HG02884 (cell line): ENCODE measurements around the gene SPATA18.
A peak's percentile ranks its signal among the peaks of the same experiment; 100 is the strongest.
"Not testable (repeated sequence)": the region's sequence is repeated elsewhere in the genome, so short reads cannot be mapped to it uniquely, and the experiment has no call there.

ENCODE experiments used
- ATAC-seq: cut with Tn5 transposase; IDR thresholded peaks from one replicate; pipeline ENCODE4 v1.9.1; 2021; ENCODE audit warnings: mild to moderate bottlenecking, moderate library complexity; ENCODE audit not compliant: unreplicated experiment

Gene SPATA18

DNA sequence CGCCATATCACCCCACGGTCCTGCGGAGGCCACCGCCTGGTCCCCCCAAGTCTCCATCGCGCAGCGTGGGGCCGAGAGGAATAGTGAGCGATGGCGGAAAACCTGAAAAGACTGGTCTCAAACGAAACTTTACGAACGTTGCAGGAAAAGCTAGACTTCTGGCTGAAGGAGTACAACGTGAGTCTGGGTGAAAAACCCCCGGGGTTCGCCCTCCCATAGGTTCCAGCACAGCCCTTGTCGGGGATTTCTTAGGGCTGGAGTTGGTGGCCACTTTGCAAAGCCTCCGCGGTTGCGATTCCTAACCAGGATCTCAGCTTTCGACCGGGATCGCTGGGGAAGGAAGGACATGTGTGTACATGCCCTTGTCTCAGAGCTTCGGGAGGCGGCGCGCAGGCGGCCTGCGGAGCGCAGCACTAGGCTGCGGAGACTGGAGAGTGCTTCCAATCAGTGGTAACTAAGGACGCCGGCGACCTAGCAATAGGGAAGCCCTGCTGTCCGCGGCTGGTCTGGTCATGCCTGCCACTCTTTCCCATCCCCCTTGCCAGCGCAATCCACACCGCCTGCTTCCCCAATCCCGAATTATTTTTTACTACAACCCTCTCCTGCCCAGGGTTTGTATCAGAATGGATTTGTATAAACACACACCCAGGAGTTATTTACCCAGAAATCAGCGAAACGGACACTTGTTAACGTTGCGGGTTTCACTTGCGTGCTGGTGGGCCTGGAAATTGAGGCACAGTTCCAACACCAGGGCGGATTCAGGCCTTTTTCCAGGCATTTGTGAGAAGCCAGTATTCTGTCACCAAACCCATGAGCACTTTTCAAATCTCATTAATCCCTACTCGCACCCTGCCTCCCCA lies 741 bp downstream of the SPATA18 start:
- peak; percentile 56 for ATAC-seq

GRCh38 chr4:52052475-52052780 lies 1.3 kb downstream of the SPATA18 start:
- ATAC-seq, result peak; percentile 71

DNA sequence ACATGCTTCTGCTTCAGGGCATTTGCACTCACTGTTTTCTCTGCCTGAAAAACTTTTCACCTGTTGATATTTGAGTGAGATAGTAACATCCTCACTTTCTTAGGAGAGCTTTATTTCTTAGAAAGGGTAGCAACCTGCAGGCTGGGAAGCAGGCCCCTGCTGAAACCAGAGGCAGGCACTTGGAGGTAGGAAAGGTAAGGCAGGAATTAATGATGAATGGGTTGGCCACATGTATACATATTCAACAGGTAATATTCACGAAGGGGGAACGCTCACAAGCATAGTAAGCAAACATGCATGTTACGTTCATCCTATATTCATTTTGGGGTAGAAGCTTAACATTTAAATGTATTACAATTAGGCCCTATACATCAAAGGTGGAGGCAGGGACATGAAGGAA lies 3.1 kb downstream of the SPATA18 start:
- ATAC-seq, result no peak

DNA sequence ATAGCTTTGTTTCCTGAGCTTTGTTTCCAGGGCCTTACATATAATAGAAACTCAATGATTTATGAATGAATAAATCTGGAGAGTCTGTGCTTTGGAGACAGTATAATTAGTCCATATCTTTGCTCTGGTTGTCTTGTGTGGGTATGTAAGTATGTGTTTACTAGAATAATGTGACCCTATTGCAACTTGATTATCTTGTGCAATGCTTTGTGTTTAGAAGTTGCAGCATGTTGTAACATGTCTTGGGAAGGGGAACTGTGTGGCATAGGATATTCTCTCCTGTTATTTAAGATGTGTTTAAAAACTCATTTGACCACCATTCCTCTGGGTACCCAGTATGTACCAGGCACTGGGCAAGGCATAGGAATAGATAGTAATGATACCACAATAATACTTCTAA lies 6.1 kb downstream of the SPATA18 start:
- ATAC-seq, result no peak

DNA sequence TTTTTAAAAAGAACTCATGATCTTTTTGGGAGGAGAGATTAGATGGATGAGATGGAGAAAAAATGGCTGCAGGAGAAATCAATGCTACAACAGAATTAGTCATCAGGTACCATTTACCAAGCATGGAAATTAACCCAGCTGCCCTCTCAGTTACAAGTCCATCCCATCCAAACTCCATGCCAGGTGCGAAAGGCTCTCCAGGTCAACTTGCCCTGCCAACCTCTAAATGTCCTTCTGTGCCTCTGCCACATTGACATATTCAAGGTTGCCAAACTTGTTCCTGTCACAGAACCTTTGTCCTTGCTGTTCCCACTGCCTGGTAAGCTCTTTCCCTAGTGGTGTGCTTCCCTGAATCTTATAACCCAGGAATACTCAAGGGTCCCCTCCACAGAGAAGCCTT lies 7.2 kb downstream of the SPATA18 start:
- no peak for ATAC-seq

- ATAC-seq, result no peak
Observed at GRCh38 chr4:52059372-52059771, 8.3 kb downstream of the SPATA18 start.

DNA sequence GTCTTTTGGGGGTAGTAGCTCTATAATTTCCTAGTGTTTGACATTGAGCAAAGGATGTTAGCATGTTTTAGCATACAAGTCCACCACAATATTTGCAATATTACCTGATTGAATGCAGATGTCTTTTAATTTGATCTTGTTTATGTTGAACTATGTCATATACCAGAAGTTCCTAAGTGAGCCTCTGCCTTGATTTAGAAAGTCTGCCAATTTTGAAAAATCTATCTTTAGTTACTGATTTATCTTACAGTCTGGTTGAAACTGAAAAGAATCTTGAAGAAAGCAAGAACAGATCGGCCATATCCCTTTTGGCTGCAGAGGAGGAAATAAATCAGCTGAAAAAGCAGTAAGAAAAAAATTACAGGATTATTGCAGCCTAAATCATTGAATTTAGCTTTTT lies 18.5 kb downstream of the SPATA18 start:
- ATAC-seq, result no peak

DNA sequence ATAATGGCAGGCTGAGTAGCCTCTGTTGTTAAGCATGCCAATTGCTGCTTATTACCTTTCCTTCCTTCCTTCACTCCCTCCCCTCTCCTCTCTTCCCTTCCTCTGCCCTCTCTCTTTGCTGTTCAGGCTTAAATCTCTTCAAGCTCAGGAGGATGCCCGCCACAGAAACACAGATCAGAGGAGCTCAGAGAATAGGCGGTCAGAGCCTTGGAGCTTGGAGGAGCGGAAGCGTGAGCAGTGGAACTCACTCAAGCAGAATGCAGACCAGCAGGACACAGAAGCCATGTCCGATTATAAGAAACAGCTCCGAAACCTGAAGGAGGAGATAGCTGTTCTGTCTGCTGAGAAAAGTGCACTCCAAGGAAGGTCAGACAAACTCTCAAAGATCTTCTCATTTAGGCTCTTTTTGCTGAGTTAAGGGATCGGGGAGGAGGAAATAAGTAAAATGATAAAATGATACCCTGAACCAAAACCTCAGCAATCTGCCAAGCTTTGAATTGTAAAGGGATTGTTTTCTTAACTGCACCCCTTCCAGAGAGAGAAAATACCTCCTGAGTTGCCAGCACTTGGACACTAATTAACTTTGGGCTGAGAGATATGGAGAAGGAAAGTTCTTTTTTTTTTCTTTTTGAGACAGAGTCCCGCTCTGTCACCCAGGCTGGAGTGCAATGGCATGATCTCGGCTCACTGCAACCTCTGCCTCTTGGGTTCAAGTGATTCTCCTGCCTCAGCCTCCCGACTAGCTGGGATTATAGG lies 20.9 kb downstream of the SPATA18 start:
- no peak for ATAC-seq

- ATAC-seq, result no peak
Observed at GRCh38 chr4:52076731-52077130, 25.6 kb downstream of the SPATA18 start.

DNA sequence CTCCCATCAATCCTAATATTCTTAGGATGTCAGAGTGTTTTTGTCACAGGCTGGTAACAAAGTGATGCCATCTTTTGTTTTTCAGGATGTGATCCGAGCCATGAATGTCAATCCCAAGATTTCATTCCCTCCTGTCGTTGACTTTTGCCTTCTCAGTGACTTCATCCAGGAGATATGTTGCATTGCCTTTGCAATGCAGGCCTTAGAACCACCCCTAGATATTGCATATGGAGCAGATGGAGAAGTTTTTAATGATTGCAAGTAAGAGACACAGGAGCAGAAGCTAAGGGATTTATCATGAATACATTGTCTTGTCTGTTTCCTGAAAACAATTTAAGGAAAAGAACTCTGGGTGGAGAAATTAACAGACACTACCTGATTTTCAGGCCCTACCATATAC lies 28.6 kb downstream of the SPATA18 start:
- ATAC-seq, result no peak

GRCh38 chr4:52081216-52081615 lies 30.1 kb downstream of the SPATA18 start:
- ATAC-seq, result no peak

DNA sequence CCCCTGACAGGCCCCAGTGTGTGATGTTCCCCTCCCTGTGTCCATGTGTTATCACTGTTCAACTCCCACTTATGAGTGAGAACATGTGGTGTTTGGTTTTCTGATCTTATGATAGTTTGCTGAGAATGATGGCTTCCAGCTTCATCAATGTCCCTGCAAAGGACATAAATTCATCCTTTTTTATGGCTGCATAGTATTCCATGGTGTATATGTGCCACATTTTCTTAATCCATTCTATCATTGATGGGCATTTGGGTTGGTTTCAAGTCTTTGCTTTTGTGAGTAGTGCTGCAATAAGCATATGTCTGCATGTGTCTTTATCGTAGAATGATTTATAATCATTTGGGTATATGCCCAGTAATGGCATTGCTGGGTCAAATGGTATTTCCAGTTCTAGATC lies 35.3 kb downstream of the SPATA18 start:
- ATAC-seq, result not testable (repeated sequence)

GRCh38 chr4:52091801-52092200 lies 40.7 kb downstream of the SPATA18 start:
- ATAC-seq, result no peak

DNA sequence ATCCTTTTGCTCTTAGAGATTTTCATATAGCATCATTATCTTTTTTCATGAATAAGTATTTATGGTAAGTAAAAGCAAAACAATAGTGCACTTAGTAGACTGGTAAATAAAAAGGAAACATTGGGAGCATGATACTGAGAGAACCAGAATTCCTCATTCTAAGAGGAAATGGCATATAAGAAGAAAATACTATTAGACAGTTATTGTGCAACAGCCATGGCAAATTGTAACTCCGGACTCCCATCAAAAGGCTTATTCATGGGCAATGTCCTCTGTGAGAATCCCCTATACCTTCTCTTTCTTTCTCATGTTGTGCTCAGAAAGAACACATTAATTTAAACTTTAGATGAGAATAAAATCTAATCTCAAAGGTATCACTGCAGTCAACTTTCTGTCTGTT lies 42.4 kb downstream of the SPATA18 start:
- ATAC-seq, result no peak

DNA sequence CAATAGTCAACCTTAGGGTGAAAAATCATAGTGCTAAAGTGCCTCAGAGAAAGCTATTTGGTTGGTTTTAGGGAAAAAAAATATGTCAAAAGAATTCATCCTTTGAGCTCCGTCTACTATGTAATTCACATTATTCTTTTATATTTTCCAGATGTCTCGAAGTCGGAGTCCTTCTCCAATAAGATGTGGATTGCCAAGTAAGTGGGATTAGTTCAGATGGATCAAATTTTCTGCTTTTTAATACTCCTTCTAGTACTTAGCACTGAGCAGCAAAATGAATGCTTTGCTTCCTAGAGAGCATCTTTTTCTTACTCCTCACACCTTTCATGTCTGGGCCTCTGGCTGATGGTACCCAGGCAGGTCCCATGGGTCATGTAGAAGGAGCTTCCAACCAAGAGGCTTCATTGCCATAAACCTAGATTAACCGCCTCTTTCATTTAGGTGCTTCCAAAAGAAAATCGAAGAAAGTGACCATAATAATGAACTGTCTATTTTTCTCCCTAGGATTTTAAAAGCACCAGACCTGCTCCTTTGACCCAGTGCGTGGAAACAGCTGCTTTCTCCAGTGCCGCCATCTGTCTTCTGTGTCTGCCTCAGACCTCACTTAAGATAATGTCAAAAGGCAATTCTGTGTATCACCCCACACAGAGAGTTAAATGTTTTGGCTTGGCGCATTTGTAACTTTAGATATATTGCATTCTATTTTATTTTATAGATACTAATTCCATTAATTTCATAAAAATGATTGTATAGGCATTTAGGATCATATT lies 43.5 kb downstream of the SPATA18 start:
- ATAC-seq, result no peak

- ATAC-seq, result no peak
Observed at GRCh38 chr4:52095374-52095773, 44.3 kb downstream of the SPATA18 start.

DNA sequence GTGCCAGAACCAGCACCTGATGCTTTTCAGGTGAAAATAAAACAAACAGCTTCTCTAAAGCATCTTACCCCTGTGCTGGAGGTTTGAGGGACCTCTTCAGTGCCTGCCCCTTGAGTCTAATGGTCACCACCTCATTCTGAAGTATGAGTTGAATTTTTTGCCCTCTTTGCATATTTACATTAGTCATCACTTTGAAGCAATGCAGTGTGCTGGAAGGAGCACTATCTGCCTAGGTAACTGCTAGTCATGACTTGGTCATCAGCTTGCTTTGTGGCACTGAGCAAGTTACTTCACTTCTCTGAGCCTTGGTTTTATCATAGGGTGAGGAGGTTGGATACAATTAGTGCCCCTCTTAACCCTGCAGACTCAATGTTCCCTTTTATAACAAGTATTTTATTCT lies 44.9 kb downstream of the SPATA18 start:
- no peak for ATAC-seq

GRCh38 chr4:52098618-52099017 lies 47.5 kb downstream of the SPATA18 start:
- ATAC-seq, result no peak

- ATAC-seq, result no peak
Observed at GRCh38 chr4:52099860-52100461, 48.9 kb downstream of the SPATA18 start.

DNA sequence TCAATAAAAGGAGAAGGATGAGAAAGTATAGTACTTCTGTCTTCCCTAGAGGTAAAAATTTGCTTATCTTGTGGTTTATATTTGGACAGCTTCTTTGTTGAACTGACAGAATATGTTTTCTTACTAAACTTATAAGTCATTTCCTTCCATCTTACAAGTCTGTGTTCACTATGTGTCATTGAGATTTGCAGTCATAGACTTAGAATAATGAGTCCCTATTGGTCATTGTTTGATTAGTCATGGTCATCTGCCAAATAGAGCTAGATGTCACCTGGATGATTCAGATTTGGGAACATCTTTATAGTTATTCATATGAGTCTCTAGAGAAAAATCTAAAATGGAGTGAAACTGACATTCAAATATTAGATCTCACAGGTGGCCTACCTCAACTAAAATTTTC lies 51.5 kb downstream of the SPATA18 start:
- ATAC-seq, result no peak

DNA sequence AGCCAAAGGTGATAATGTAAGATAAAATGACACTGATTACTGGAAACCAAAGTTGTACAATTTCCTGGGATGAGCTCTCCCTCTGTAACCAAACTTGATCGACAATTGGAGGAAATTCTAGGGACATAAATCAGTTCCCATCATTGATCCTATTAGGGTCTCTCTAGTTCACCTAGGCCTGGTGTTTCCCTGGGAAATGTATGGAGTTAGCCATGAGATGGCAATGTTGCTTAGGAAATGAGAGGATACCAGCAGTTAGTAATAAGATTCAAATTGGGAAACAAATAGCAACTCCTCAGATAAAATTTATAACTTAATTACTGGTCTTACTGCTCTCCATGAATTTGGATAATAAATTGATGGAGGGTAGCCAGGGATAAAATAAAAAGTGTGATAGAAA lies 52.2 kb downstream of the SPATA18 start:
- ATAC-seq, result no peak
